ENCODE measurements around the gene INAVA. TPM values are rescaled to one million over a fixed set of nuclear protein-coding genes. Genes with fewer than 3 reads are reported as not detected.

Gene INAVA
- total RNA-seq, 4 donors from 2014 or later: not detected

DNA sequence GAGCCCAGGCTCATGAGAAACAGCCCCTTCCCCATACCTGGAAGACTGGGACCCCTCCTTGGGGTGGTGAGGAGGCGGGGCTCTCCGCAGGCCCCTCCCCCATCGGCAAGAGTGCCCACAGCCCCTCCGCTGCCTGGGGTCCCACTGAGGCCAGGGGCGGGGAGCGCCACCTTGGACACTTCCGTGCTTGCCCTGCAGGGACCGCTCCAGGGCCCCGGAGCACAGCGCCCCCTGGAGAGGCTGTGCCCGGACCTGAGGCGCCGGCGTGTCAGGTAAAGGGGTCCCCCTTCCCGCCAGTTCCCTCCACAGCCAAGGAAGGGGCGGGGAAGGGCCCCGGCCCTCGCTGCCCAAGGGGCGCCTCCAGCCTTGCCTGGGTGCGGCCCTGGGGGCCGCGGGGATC, 21.5 kb downstream of the INAVA start:
- TF ChIP-seq, protein P1, sequence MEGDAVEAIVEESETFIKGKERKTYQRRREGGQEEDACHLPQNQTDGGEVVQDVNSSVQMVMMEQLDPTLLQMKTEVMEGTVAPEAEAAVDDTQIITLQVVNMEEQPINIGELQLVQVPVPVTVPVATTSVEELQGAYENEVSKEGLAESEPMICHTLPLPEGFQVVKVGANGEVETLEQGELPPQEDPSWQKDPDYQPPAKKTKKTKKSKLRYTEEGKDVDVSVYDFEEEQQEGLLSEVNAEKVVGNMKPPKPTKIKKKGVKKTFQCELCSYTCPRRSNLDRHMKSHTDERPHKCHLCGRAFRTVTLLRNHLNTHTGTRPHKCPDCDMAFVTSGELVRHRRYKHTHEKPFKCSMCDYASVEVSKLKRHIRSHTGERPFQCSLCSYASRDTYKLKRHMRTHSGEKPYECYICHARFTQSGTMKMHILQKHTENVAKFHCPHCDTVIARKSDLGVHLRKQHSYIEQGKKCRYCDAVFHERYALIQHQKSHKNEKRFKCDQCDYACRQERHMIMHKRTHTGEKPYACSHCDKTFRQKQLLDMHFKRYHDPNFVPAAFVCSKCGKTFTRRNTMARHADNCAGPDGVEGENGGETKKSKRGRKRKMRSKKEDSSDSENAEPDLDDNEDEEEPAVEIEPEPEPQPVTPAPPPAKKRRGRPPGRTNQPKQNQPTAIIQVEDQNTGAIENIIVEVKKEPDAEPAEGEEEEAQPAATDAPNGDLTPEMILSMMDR (IDR thresholded peaks at IDR 0.05; ENCODE audit: low read depth): no peak

DNA sequence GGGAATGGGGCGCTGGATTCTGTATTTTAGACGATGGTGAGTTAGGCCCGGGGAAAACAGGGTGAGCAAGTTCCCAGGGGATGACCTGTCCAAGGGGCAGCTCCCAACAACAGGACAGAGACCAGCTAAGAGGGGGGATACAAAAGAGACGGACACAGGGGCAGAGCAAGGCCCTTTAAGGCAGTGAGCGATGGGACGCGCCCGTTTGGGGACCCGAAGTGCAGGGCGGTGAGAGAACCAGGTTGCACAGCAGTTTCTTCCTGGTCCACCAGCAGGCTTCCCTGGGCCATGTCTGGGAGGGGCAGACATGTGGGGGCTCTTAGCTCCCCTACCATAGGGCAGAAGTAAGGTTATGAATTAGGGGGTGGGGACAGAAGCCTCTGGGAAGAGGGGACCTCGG, 22.0 kb downstream of the INAVA start:
- TF ChIP-seq, protein P1 (IDR thresholded peaks at IDR 0.05; ENCODE audit: low read depth): no peak

DNA sequence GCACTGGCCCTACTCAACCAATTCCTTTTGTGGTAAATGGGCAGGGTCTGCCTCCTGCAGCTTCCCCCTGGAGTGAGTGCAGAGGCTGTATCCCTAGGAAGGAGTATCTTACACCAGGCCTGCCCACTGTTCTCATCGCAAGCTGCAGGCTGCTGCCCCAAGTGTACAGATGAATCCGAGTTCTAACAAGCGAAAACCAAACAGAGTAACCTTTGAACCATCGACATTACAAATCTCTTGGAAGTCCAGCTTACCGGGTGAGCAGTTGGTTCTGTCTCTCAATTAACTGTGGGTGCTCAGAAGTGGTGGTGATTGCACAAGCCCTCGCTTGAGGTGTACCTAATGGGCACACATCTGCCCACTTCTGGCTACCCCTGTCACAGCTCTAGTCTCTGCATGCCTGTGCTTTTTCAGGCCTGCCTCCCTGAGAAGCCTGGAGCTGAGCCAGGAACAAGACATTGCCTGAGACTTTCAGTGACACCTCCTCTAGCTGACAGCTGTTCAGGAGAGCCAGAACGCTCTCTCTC, 22.7 kb downstream of the INAVA start:
- TF ChIP-seq, protein P1 (IDR thresholded peaks at IDR 0.05; ENCODE audit: low read depth): no peak

DNA sequence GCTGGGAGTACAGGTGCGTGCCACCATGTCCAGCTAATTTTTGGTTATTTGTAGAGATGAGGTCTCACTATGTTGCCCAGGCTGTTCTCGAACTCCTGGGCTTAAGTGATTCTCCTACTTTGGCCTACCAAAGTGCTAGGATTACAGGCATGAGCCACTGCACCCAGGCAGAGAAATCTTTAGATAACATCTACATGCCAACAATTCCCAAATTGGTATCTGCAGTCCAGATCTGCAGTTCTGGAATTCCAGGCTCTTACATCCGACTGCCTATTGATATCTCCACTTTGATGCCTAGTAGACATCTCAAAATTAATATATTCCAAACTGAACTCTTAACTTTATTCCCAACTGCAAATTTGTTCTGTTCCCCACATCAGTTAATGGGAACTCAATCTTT, 23.3 kb downstream of the INAVA start:
- TF ChIP-seq, protein P1 (IDR thresholded peaks at IDR 0.05; ENCODE audit: low read depth): no peak

DNA sequence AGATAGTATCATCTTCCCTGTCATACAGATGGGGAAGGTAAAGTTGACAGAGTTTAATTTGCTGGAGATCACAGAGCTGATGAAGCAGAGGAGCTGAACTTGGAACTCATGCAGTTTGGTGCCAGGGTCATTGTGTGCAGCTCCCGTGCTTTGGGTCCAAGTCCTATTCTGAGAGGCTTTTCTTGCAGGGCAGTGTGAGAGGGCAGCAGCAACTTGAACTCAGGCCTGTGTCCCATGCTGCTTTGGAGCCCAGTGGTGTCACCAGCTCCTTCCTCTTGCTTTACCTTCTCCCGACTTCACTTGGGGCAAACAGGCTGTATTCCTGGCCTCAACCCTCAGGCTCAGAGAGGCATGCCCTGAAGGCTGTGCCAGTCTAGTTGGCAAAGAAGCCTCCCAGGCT, 24.7 kb downstream of the INAVA start:
- TF ChIP-seq, protein P1 (IDR thresholded peaks at IDR 0.05; ENCODE audit: low read depth): no peak

DNA sequence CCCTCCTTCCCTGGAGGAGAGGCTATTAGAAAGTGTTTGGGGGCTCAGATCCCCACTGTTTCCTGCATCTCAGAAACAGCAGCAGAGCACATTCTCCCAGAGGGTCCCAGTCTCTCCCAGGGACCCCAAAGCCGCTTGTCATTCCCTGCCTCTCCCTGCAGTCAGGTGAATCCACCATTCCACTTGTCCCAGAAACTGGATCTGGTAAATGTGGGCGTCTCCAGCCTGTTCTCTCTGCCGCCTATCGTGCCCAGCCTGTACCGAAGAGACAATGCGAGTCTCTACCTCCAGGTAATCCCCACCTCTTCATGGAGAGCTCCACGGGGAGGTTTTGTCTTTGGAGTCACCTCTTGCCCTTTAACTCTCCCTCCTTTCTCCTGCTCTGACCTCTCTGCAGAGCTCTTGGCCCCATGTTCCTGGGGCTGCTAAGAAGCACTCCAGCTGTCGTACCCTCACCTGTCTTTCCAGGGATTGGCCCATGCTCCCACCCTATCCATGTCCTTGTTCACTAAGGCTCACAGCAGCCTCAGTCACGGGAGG, 26.9 kb downstream of the INAVA start:
- TF ChIP-seq, protein P1 (IDR thresholded peaks at IDR 0.05; ENCODE audit: low read depth): no peak

DNA sequence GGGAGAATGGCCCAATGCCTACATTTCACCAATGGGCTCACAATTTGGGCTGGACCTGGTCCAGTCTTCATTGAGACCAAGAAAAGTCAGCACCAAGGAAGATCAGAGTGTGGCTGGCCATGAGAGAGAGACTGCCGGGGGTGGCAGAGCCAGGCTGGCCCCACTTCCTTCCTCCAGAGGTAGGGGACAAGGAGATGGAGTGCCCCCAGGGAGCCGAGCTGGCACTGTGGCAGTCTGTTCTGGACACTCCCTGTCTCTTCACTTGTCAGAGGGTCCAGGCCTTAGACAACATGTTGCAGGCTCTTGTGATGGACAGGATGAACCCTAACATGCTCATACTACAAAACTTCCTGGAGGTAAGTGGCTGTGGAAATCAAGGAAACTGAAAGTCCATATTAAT, 27.7 kb downstream of the INAVA start:
- TF ChIP-seq, protein P1 (IDR thresholded peaks at IDR 0.05; ENCODE audit: low read depth): no peak

Measured in subcutaneous adipose tissue (tissue), 4 donors.